ENCODE data around the gene TRIP12. TPM values are rescaled to one million over a fixed set of nuclear protein-coding genes. Genes with fewer than 3 reads are reported as not detected.
A peak's percentile ranks its signal among the peaks of the same experiment; 100 is the strongest.
"Not testable (repeated sequence)": the region's sequence is repeated elsewhere in the genome, so short reads cannot be mapped to it uniquely, and the experiment has no call there.

TRIP12 gene
- total RNA-seq, 1 donor from 2014 or later, result 150 TPM

- not testable (repeated sequence) for ATAC-seq
Observed at GRCh38 chr2:229757462-229757861, 164.3 kb downstream of the TRIP12 start.

GRCh38 chr2:229752970-229753729, 168.7 kb downstream of the TRIP12 start:
- ATAC-seq, result no peak

GRCh38 chr2:229749779-229750178, 172.0 kb downstream of the TRIP12 start:
- no peak for ATAC-seq

GRCh38 chr2:229748950-229749349, 172.9 kb downstream of the TRIP12 start:
- ATAC-seq, result no peak

- ATAC-seq, result not testable (repeated sequence)
Observed at GRCh38 chr2:229742691-229743090, 179.1 kb downstream of the TRIP12 start.

GRCh38 chr2:229740279-229740678, 181.5 kb downstream of the TRIP12 start:
- no peak for ATAC-seq

- no peak for ATAC-seq
Observed at GRCh38 chr2:229738024-229738625, 183.7 kb downstream of the TRIP12 start.

- ATAC-seq, result no peak
Observed at GRCh38 chr2:229734410-229734809, 187.4 kb downstream of the TRIP12 start.

- no peak for ATAC-seq
Observed at GRCh38 chr2:229733611-229734245, 188.1 kb downstream of the TRIP12 start.

- no peak for ATAC-seq
Observed at GRCh38 chr2:229732897-229733296, 188.9 kb downstream of the TRIP12 start.

- no peak for ATAC-seq
Observed at GRCh38 chr2:229731916-229732315, 189.9 kb downstream of the TRIP12 start.

- no peak for ATAC-seq
Observed at GRCh38 chr2:229731363-229731762, 190.4 kb downstream of the TRIP12 start.

- ATAC-seq, result no peak
Observed at GRCh38 chr2:229728370-229728769, 193.4 kb downstream of the TRIP12 start.

GRCh38 chr2:229726643-229727042, 195.2 kb downstream of the TRIP12 start:
- no peak for ATAC-seq

- ATAC-seq, result no peak
Observed at GRCh38 chr2:229725716-229726574, 195.9 kb downstream of the TRIP12 start.

- not testable (repeated sequence) for ATAC-seq
Observed at GRCh38 chr2:229723192-229723591, 198.6 kb downstream of the TRIP12 start.

- no peak for ATAC-seq
Observed at GRCh38 chr2:229719926-229720647, 201.7 kb downstream of the TRIP12 start.

- ATAC-seq, result no peak
Observed at GRCh38 chr2:229718057-229718456, 203.8 kb downstream of the TRIP12 start.

- no peak for ATAC-seq
Observed at GRCh38 chr2:229715895-229716507, 205.8 kb downstream of the TRIP12 start.

- ATAC-seq, result peak; percentile 64
Observed at GRCh38 chr2:229714736-229715541, 206.9 kb downstream of the TRIP12 start.
